HepG2 (cell line): ENCODE data around the gene ALDH1A2.

Source experiments
- PHB2 ChIP-seq: fragments of 450-650 bp; IDR thresholded peaks from 2 replicates; pipeline ENCODE4 v1.6.1; 2018; ENCODE audit not compliant: partially characterized antibody
- TFAP4 ChIP-seq: sonication (generic); IDR thresholded peaks from 2 replicates; pipeline ENCODE4 v1.6.1; 2016; ENCODE audit warnings: low read depth, borderline replicate concordance
- ZSCAN30 ChIP-seq: sonication (generic); formaldehyde crosslinking; IDR thresholded peaks from 2 replicates; pipeline ENCODE4 v1.5.0; 2020; ENCODE audit warnings: mild to moderate bottlenecking, missing genetic modification reagents

- TF ChIP-seq TFAP4, result no peak
- no peak for TF ChIP-seq PHB2
- TF ChIP-seq ZSCAN30 (CRISPR knock-in tag), result no peak
Measured at GRCh38 chr15:58078591-58078990, 13.1 kb upstream of the ALDH1A2 start.
